ENCODE measurements around the gene C6orf47. TPM values are rescaled to one million over a fixed set of nuclear protein-coding genes. Genes with fewer than 3 reads are reported as not detected.

The C6orf47 gene
- total and polyA plus RNA-seq, 2 of the 13 experiments (the other 11 are each of a cell fraction or from before 2014, with no cell fraction given): 1.7 to 18.1 TPM

- TF ChIP-seq MIER2 (CRISPR knock-in tag; IDR thresholded peaks at IDR 0.05) (no peak), MZF1 (CRISPR knock-in tag; IDR thresholded peaks at IDR 0.05; ENCODE audit: borderline replicate concordance) (no peak), JUNB (CRISPR knock-in tag; IDR thresholded peaks at IDR 0.05; ENCODE audit: borderline replicate concordance) (peak; percentile 26; the same call in 1 of the 2 replicates), ZSCAN9 (CRISPR knock-in tag; IDR thresholded peaks at IDR 0.05; ENCODE audit: borderline replicate concordance) (no peak), KLF16 (CRISPR knock-in tag; IDR thresholded peaks at IDR 0.05) (no peak), CBX5 (CRISPR knock-in tag; IDR thresholded peaks at IDR 0.05; ENCODE audit: borderline replicate concordance) (peak; percentile 15), NR3C1 (CRISPR knock-in tag; IDR thresholded peaks at IDR 0.05) (no peak), TFDP1 (CRISPR knock-in tag; IDR thresholded peaks at IDR 0.05; ENCODE audit: borderline replicate concordance) (no peak), ZNF570 (CRISPR knock-in tag; IDR thresholded peaks at IDR 0.05; ENCODE audit: borderline replicate concordance) (no peak), ZFY (CRISPR knock-in tag; IDR thresholded peaks at IDR 0.05) (no peak), SP4 (CRISPR knock-in tag; IDR thresholded peaks at IDR 0.05) (0 out of 2 replicates have a peak, but pooled peaks have one; percentile 62), JUN (CRISPR knock-in tag; IDR thresholded peaks at IDR 0.05) (no peak), ZNF34 (CRISPR knock-in tag; IDR thresholded peaks at IDR 0.05; ENCODE audit: borderline replicate concordance) (no peak), TBP (CRISPR knock-in tag; IDR thresholded peaks at IDR 0.05) (no peak), ZNF275 (CRISPR knock-in tag; IDR thresholded peaks at IDR 0.05; ENCODE audit: borderline replicate concordance) (no peak), CEBPB (IDR thresholded peaks at IDR 0.05; ENCODE audit: borderline replicate concordance, low read depth, low read length) (peak; percentile 29; the same call in 1 of the 2 replicates), KMT2B (CRISPR knock-in tag; IDR thresholded peaks at IDR 0.05) (no peak), ZNF451 (CRISPR knock-in tag; IDR thresholded peaks at IDR 0.05) (no peak; the same call in 1 of the 2 replicates), ZNF772 (CRISPR knock-in tag; IDR thresholded peaks at IDR 0.05) (no peak), MTF1 (CRISPR knock-in tag; IDR thresholded peaks at IDR 0.05) (no peak), DMAP1 (CRISPR knock-in tag; IDR thresholded peaks at IDR 0.05) (no peak), HNF4G (IDR thresholded peaks at IDR 0.05; ENCODE audit: borderline replicate concordance, low read depth, low read length) (no peak), HNF4G (CRISPR knock-in tag; IDR thresholded peaks at IDR 0.05; ENCODE audit: borderline replicate concordance, low read depth) (no peak; the same call in 1 of the 2 replicates), ZNF382 (CRISPR knock-in tag; IDR thresholded peaks at IDR 0.05; ENCODE audit: borderline replicate concordance) (no peak), ZNF296 (CRISPR knock-in tag; conservative IDR thresholded peaks at IDR 0.05) (no peak), MAFF (IDR thresholded peaks at IDR 0.05; ENCODE audit: low read depth, low read length) (no peak), ATF2 (CRISPR knock-in tag; IDR thresholded peaks at IDR 0.05) (no peak), ATM (IDR thresholded peaks at IDR 0.05; ENCODE audit: borderline replicate concordance) (no peak)
- TF ChIP-seq, protein P1, sequence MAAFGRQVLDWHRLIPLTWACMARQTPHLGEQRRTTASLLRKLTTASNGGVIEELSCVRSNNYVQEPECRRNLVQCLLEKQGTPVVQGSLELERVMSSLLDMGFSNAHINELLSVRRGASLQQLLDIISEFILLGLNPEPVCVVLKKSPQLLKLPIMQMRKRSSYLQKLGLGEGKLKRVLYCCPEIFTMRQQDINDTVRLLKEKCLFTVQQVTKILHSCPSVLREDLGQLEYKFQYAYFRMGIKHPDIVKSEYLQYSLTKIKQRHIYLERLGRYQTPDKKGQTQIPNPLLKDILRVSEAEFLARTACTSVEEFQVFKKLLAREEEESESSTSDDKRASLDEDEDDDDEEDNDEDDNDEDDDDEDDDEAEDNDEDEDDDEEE (CRISPR knock-in tag; IDR thresholded peaks at IDR 0.05): no peak; the same call in 1 of the 2 replicates
These were observed 8.9 kb downstream of the C6orf47 start (continued) for GRCh38 chr6:31651602-31652191.

All from HepG2 (cell line).